ENCODE measurements around the gene TTC3. TPM values are rescaled to one million over a fixed set of nuclear protein-coding genes. Genes with fewer than 3 reads are reported as not detected.
"Not testable (repeated sequence)": the region's sequence is repeated elsewhere in the genome, so short reads cannot be mapped to it uniquely, and the experiment has no call there.

Gene TTC3
- total and polyA plus RNA-seq, 10 of the 15 experiments (the other 5 are each of a cell fraction or from before 2014, with no cell fraction given), result 23.1 to 94.9 (median 72.7) TPM

GRCh38 chr21:37047079-37047478 lies 26.0 kb upstream of the TTC3 start (continued):
- TF ChIP-seq USF1 (IDR thresholded peaks at IDR 0.05; ENCODE audit: borderline replicate concordance, extremely low read length, insufficient read depth, low read depth, low read length) (no peak), ZSCAN29 (IDR thresholded peaks at IDR 0.05) (no peak), PAX8 (IDR thresholded peaks at IDR 0.05) (no peak), EED (IDR thresholded peaks at IDR 0.05; ENCODE audit: low read depth) (no peak)

GRCh38 chr21:37049741-37050140 lies 23.3 kb upstream of the TTC3 start:
- H3K4me1 ChIP-seq (ENCODE audit: control insufficient read depth, insufficient read depth, low read length); H3K27ac ChIP-seq (ENCODE audit: control insufficient read depth, insufficient read depth); RAD21 ChIA-PET (ENCODE audit: unreplicated experiment); intact Hi-C loops (cut with micrococcal nuclease; ENCODE audit: unreplicated experiment); H3K79me2 ChIP-seq (ENCODE audit: control insufficient read depth, insufficient read depth, low read length); in situ Hi-C loops (cut with MboI); H3K4me3 ChIP-seq; FAIRE-seq; H3K9ac ChIP-seq (ENCODE audit: control insufficient read depth, insufficient read depth, low read length); H2AFZ ChIP-seq (ENCODE audit: control insufficient read depth, low read depth, low read length); POLR2A ChIA-PET; SMC1A ChIA-PET (ENCODE audit: uncharacterized antibody, unreplicated experiment); H3K4me2 ChIP-seq (ENCODE audit: control insufficient read depth, insufficient read depth); H3K36me3 ChIP-seq (ENCODE audit: control insufficient read depth in 2 of 2, insufficient read depth in 2 of 2, low read length in 1 of 2); ATAC-seq; H4K20me1 ChIP-seq (ENCODE audit: control insufficient read depth, insufficient read depth); H3K9me3 ChIP-seq (replicated peaks; ENCODE audit: control insufficient read depth, insufficient read depth, low read length); BruUV-seq (replicated peaks); DNase-seq (ENCODE audit: low read depth, low spot score); H3K27me3 ChIP-seq (replicated peaks in 1 of 2; ENCODE audit: control insufficient read depth in 2 of 2, insufficient read depth in 2 of 2, low read length in 1 of 2): not testable (repeated sequence)
- CTCF ChIA-PET, result interaction anchor here (1.0 kb wide), 1 partner anchor 419 kb away, joined by 3 read pairs; no protein-coding TSS in a partner anchor
- WGBS (ENCODE audit: insufficient coverage, insufficient replicate concordance, low lambda C conversion rate, missing lambda C conversion rate), result 65% methylated on average over 3 of the region's 3 CpGs

GRCh38 chr21:37055271-37055855 lies 17.7 kb upstream of the TTC3 start:
- WGBS (ENCODE audit: insufficient coverage, insufficient replicate concordance, low lambda C conversion rate, missing lambda C conversion rate), result 27% methylated on average over 2 of the region's 2 CpGs
- no peak for FAIRE-seq
- Histone ChIP-seq H3K79me2 (ENCODE audit: control insufficient read depth, insufficient read depth, low read length) (no peaks in the 10 kb centered on the region), H3K4me3 (no peak overlapping the region), H3K4me1 (ENCODE audit: control insufficient read depth, insufficient read depth, low read length) (no peaks in the 10 kb centered on the region), H3K36me3 (ENCODE audit: control insufficient read depth in 2 of 2, insufficient read depth in 2 of 2, low read length in 1 of 2) (no peaks in the 10 kb centered on the region), H4K20me1 (ENCODE audit: control insufficient read depth, insufficient read depth) (no peaks in the 10 kb centered on the region), H3K27me3 (replicated peaks in 1 of 2; ENCODE audit: control insufficient read depth in 2 of 2, insufficient read depth in 2 of 2, low read length in 1 of 2) (no peaks in the 10 kb centered on the region), H3K9me3 (replicated peaks; ENCODE audit: control insufficient read depth, insufficient read depth, low read length) (no peaks in the 10 kb centered on the region; the same call in 2 of the 3 replicates), H3K9ac (ENCODE audit: control insufficient read depth, insufficient read depth, low read length) (no peak overlapping the region), H3K4me2 (ENCODE audit: control insufficient read depth, insufficient read depth) (no peak overlapping the region), H3K27ac (ENCODE audit: control insufficient read depth, insufficient read depth) (no peak overlapping the region), H2AFZ (ENCODE audit: control insufficient read depth, low read depth, low read length) (no peak overlapping the region)
- no peak for ATAC-seq
- ChIA-PET POLR2A (no interaction called here), SMC1A (ENCODE audit: uncharacterized antibody, unreplicated experiment) (no interaction called here), CTCF (interaction anchor here (0.6 to 0.9 kb wide), 2 partner anchors 11 to 1073 kb away, joined by 3 to 5 read pairs; no protein-coding TSS in a partner anchor), RAD21 (ENCODE audit: unreplicated experiment) (no interaction called here)
- in situ Hi-C loops (cut with MboI) (no loop called here), intact Hi-C loops (cut with micrococcal nuclease; ENCODE audit: unreplicated experiment) (no loop called here)
- BruUV-seq (replicated peaks), result no TSS peak
- DNase-seq (ENCODE audit: low read depth, low spot score), result no peak
- no peak for TF ChIP-seq POLR2AphosphoS5 (IDR thresholded peaks at IDR 0.05; ENCODE audit: low read length)
- no peak for TF ChIP-seq ATF2 (IDR thresholded peaks at IDR 0.05; ENCODE audit: low read length)
- no peak for TF ChIP-seq MXI1 (IDR thresholded peaks at IDR 0.05; ENCODE audit: low read depth, low read length)
- TF ChIP-seq NRF1 (conservative IDR thresholded peaks at IDR 0.05; ENCODE audit: low read depth, low read length), result no peak
- TF ChIP-seq NFYA (IDR thresholded peaks at IDR 0.05; ENCODE audit: borderline replicate concordance, low read depth, low read length), result no peak
- TF ChIP-seq ZSCAN29 (IDR thresholded peaks at IDR 0.05), result no peak
- no peak for TF ChIP-seq JUND (IDR thresholded peaks at IDR 0.05; ENCODE audit: low read depth, low read length)
- TF ChIP-seq NFXL1 (IDR thresholded peaks at IDR 0.05; ENCODE audit: borderline replicate concordance), result no peak
- no peak for TF ChIP-seq YY1 (IDR thresholded peaks at IDR 0.05; ENCODE audit: low read depth, low read length)
- TF ChIP-seq BACH1 (IDR thresholded peaks at IDR 0.05; ENCODE audit: borderline replicate concordance), result no peak
- TF ChIP-seq NFIC (IDR thresholded peaks at IDR 0.05; ENCODE audit: low read depth, low read length), result no peak
- TF ChIP-seq HDAC2 (IDR thresholded peaks at IDR 0.05), result no peak
- TF ChIP-seq CHD4 (IDR thresholded peaks at IDR 0.05), result no peak

All from GM12878 (cell line).